CD4-positive, alpha-beta T cell treated with Interleukin-15 for 4 hours (primary cell): Measurements from ENCODE around the gene HTT-AS.

Source experiments
- DNase-seq: peaks from one replicate; pipeline ENCODE4 v3.0.0-alpha.2; 2020; ENCODE audit warnings: low spot score

The HTT-AS gene

GRCh38 chr4:3029464-3029863 lies 44.9 kb downstream of the HTT-AS start:
- DNase-seq: no peak

- no peak for DNase-seq
Measured at GRCh38 chr4:3026540-3026939, 47.8 kb downstream of the HTT-AS start.

GRCh38 chr4:3025881-3026280 lies 48.5 kb downstream of the HTT-AS start:
- no peak for DNase-seq

GRCh38 chr4:3022651-3023050 lies 51.7 kb downstream of the HTT-AS start:
- no peak for DNase-seq

GRCh38 chr4:3022112-3022511 lies 52.2 kb downstream of the HTT-AS start:
- DNase-seq: no peak

- DNase-seq: no peak
Measured at GRCh38 chr4:3021627-3022026, 52.7 kb downstream of the HTT-AS start.

- DNase-seq: no peak
Measured at GRCh38 chr4:3021127-3021526, 53.2 kb downstream of the HTT-AS start.

- DNase-seq: no peak
Measured at GRCh38 chr4:3019145-3019846, 55.0 kb downstream of the HTT-AS start.

- no peak for DNase-seq
Measured at GRCh38 chr4:3017504-3017903, 56.8 kb downstream of the HTT-AS start.

- no peak for DNase-seq
Measured at GRCh38 chr4:3016961-3017360, 57.4 kb downstream of the HTT-AS start.

- no peak for DNase-seq
Measured at GRCh38 chr4:3013839-3014350, 60.4 kb downstream of the HTT-AS start.
